ENCODE measurements around the gene ARSB.
"Not testable (repeated sequence)": the region's sequence is repeated elsewhere in the genome, so short reads cannot be mapped to it uniquely, and the experiment has no call there.

ARSB gene

DNA sequence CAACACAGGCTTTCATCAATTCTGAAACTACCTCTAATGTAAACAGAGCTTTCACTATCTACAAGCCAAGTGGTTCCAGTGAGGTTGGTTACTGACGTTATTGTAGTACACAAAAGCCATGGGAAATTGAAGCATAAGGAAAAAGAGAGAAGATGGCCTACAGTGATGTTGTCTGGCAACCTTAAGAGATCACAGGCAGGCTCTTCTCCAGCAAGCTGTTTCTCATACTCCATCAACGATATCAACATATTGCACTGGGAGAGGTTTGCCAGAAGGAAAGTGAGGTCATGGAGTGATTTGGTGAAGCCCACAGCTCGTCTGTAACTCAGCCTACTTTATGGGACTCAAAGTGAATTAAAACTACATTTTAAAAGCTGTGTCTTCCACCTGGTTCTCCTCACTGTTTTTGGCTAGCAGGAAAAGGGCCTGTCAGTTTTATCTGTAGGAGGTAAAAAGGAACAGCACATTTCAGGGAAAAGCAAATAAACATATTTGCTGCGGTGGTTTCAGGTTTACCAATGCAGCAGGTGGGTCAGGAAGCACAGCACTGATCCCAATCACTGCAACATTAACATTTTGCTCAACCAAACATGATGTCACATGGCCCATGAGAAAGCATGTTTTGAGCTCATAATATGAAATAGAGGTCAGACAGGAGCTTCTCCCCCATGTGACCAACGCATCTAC is 72.9 kb downstream of the ARSB start:
- TF ChIP-seq, protein P1, sequence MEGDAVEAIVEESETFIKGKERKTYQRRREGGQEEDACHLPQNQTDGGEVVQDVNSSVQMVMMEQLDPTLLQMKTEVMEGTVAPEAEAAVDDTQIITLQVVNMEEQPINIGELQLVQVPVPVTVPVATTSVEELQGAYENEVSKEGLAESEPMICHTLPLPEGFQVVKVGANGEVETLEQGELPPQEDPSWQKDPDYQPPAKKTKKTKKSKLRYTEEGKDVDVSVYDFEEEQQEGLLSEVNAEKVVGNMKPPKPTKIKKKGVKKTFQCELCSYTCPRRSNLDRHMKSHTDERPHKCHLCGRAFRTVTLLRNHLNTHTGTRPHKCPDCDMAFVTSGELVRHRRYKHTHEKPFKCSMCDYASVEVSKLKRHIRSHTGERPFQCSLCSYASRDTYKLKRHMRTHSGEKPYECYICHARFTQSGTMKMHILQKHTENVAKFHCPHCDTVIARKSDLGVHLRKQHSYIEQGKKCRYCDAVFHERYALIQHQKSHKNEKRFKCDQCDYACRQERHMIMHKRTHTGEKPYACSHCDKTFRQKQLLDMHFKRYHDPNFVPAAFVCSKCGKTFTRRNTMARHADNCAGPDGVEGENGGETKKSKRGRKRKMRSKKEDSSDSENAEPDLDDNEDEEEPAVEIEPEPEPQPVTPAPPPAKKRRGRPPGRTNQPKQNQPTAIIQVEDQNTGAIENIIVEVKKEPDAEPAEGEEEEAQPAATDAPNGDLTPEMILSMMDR (IDR thresholded peaks at IDR 0.05; ENCODE audit: low read depth, low read length) = no peak
- H3K4me3 ChIP-seq (ENCODE audit: low read depth, low read length) = no peak overlapping the region

GRCh38 chr5:78909224-78909983 is 75.7 kb downstream of the ARSB start:
- not testable (repeated sequence) for H3K4me3 ChIP-seq (ENCODE audit: low read depth, low read length)

GRCh38 chr5:78908173-78909061 is 76.7 kb downstream of the ARSB start:
- H3K4me3 ChIP-seq (ENCODE audit: low read depth, low read length) = peak overlapping the region; percentile 47
- TF ChIP-seq, protein P1 (IDR thresholded peaks at IDR 0.05; ENCODE audit: low read depth, low read length) = no peak

DNA sequence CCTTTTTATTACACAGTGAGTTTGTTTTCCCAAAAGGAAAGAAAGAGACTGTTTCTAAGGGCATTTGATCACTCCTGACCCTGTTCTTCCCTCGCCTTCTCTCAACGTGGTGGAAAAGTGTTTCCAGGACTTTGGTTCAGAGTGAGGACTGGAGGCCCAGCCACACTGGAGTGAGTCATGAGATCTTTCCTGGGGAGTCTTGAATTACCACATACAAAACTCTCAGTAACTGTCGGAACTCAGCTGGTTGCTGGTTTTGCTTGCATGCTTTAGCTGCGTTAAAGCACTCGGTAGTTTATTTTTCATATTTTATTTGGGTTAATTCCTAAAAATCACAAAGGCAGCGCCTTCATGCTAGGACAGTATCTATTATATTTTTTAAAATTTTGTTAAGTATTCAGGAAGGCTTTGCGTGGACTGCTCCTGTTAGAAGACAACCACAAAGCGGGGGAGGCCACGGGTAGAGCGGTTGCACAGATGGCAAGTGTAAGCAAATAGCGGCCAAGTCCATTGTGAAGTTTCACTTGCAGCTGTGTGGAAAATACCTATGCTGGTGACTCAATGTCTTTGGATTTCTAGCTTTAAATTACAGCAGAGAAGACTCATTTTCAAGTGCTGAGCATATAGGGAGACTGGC is 77.7 kb downstream of the ARSB start:
- H3K4me3 ChIP-seq (ENCODE audit: low read depth, low read length) = peak overlapping the region; percentile 20
- TF ChIP-seq, protein P1 (IDR thresholded peaks at IDR 0.05; ENCODE audit: low read depth, low read length) = no peak

DNA sequence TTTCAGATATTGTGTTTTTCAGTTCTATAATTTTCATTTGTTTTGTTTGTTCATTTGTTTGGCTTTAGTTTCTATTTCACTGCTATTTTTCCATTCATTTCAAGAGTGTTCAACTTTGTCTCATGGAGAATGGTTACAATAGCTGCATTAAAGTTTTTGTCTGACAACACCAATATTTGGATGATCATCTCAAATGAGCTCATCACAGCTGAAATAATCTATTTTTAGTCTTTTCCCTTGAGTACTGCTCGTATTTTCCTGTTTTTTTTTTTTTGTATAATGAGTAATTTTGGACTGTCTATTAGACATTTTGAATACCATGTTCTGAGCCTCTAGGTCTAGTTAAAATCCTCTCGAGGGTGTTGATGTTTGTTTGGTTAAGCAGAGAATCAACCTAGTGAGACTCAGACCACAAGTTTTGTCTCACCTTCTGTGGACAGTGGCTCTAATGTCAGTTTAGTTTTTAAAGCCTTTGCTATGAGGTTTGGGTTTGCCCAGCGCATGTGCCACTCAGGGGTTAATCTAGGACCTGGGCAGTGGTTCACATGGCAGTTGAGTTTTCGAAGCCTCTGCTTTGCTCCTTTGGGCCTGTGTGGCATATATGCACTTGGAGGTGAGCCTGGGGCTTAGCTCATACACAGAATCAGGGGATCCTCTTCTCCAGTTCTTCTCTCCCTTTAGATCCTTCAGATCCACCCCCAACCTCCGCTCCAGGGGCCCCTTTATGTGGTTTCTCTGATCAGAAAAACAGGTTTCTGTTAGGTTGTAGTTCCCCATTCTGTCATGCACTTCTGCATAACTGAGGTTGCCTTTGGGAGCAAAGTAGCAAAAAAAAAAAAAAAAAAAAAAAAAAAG is 79.8 kb downstream of the ARSB start:
- TF ChIP-seq, protein P1 (IDR thresholded peaks at IDR 0.05; ENCODE audit: low read depth, low read length) = no peak
- no peak overlapping the region for H3K4me3 ChIP-seq (ENCODE audit: low read depth, low read length)

DNA sequence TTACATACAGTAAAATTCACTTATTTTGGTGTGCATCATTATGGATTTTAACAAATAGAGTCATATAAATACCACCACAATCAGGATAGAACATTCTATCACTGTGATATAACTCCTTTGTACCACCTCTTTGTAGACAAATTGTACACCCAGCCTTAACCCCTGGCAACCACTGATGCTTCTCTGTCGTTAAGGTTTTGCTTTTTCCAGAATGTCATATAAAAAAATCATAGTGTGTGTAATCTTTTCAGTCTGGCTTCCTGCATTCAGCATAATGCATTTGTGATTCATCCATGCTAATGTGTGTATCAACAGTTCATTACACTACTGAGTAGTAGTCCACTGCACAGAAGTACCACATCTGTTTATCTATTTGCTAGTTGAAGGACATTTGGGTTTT is 81.2 kb downstream of the ARSB start:
- no peak overlapping the region for H3K4me3 ChIP-seq (ENCODE audit: low read depth, low read length)
- TF ChIP-seq, protein P1 (IDR thresholded peaks at IDR 0.05; ENCODE audit: low read depth, low read length) = no peak

All from WI38 (cell line).